ENCODE measurements around the gene RIC8A. TPM values are rescaled to one million over a fixed set of nuclear protein-coding genes. Genes with fewer than 3 reads are reported as not detected.

Gene RIC8A
- total and polyA plus RNA-seq, 9 of the 15 experiments (the other 6 are each of a cell fraction or from before 2014, with no cell fraction given): 10.7 to 108 (median 72.1) TPM

- H3K9me3 ChIP-seq (replicated peaks; ENCODE audit: control insufficient read depth, insufficient read depth, low read depth, low read length): no peaks in the 10 kb centered on the region; the same call in 1 of the 2 replicates
- H4K20me1 ChIP-seq (replicated peaks; ENCODE audit: control insufficient read depth, insufficient read depth, low read length): peaks cover 10% of the 10 kb centered on the region; the same call in 1 of the 2 replicates
- 82% methylated on average over 14 of the region's 20 CpGs for WGBS (ENCODE audit: insufficient coverage, low coverage, missing lambda C conversion rate)
- FAIRE-seq (no peak), ATAC-seq (no peak), DNase-seq (ENCODE audit: extremely low read depth in 1 of 4, low spot score in 3 of 4) (no peak)
- intact Hi-C loops (cut with micrococcal nuclease) (no loop called here), in situ Hi-C loops (cut with MboI) (no loop called here)
- BruUV-seq (replicated peaks): no TSS peak
- ChIA-PET POLR2A (interaction anchor here (0.8 kb wide), 1 partner anchor 8 kb away, joined by 4 read pairs; no protein-coding TSS in a partner anchor), CTCF (ENCODE audit: low intra/inter-chr PET ratio) (no interaction called here)
- no peak overlapping the region for H3K4me2 ChIP-seq (ENCODE audit: insufficient read depth, low read length)
- H3K27me3 ChIP-seq (ENCODE audit: control insufficient read depth in 2 of 2, insufficient read depth in 2 of 2, low read length in 2 of 2): no peaks in the 10 kb centered on the region
- peaks cover 10 to 19% of the 10 kb centered on the region in 2 experiments; a peak in 4 of 5 replicates for H3K4me1 ChIP-seq (replicated peaks in 1 of 2; ENCODE audit: control insufficient read depth in 2 of 2, insufficient read depth in 2 of 2, low read length in 2 of 2)
- H3K4me3 ChIP-seq: no peak overlapping the region
- H3K9ac ChIP-seq (ENCODE audit: insufficient read depth in 1 of 2, low read depth in 2 of 2, low read length in 2 of 2): 0 out of 4 replicates have a peak overlapping the region, but pooled peaks of 1 of the 2 experiments have one; percentile 38
- H3K27ac ChIP-seq (ENCODE audit: extremely low read depth, low read depth, low read length): no peak overlapping the region
- H2AFZ ChIP-seq (ENCODE audit: low read depth, low read length): no peak overlapping the region
- no peaks in the 10 kb centered on the region for H3K9me1 ChIP-seq (ENCODE audit: control insufficient read depth, insufficient read depth, low read length)
- no peak for TF ChIP-seq ZNF449 (CRISPR knock-in tag; IDR thresholded peaks at IDR 0.05)
- no peak for TF ChIP-seq FOSL1 (tag; conservative IDR thresholded peaks at IDR 0.05)
- H3K79me2 ChIP-seq (ENCODE audit: control insufficient read depth, insufficient read depth, low read length): peaks cover 26% of the 10 kb centered on the region
- peaks cover 10% of the 10 kb centered on the region; the same call in 2 of the 3 replicates for H3K36me3 ChIP-seq (ENCODE audit: control insufficient read depth, insufficient read depth, low read length)
These were observed 25.5 kb downstream of the RIC8A start for GRCh38 chr11:232783-233565.
